ENCODE data around the gene GPC3.

DNA sequence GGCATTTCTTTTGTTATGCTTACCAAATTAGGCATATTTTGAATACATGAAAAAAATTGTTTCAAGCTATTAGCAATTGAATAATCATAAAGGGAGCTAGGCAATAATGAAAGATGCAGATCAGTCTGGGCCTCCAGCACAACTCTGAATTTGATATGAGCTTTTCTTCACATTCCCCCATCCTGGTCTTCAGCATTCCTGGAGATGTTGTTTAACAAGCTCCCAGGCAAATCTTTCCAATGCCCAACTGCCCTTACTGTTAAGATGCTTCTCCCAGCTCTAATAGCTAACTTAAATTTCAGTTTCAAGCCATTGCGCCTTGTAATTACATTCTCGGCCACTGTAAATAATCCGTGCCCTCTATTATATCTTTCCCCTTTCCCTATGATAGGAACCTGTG lies 19.2 kb downstream of the GPC3 start:
- TF ChIP-seq CTCF (IDR thresholded peaks at IDR 0.05) (no peak), POLR2A (IDR thresholded peaks at IDR 0.05) (no peak)
